RWPE1 (cell line): ENCODE data around the gene ITGB7.
A peak's percentile ranks its signal among the peaks of the same experiment; 100 is the strongest.

ENCODE experiments used
- CTCF ChIA-PET: fragments of 350-600 bp; sonication (Branson Sonifier 250); formaldehyde crosslinking; extraction: SDS; loops from one replicate; lab custom pipeline; 2021; lab: Yijun Ruan, JAX
- POLR2A ChIA-PET: fragments of 400-600 bp; formaldehyde crosslinking; extraction: SDS; loops from one replicate; lab custom pipeline; 2020; ENCODE audit warnings: antibody characterized with exemption; ENCODE audit not compliant: low non-redundant PET; lab: Yijun Ruan, JAX
- DNase-seq: peaks from one replicate; pipeline ENCODE4 v3.0.0; 2012; ENCODE audit warnings: low spot score
- H3K27ac ChIP-seq: fragments of 450-650 bp; 2 replicates; pipeline ENCODE4 v1.5.1; 2017
- TF ChIP-seq, protein P1 (sequence below): fragments of 450-650 bp; conservative IDR thresholded peaks from 2 replicates; pipeline ENCODE4 v1.5.1; 2017; ENCODE audit warnings: low read depth, mild to moderate bottlenecking

Gene ITGB7

DNA sequence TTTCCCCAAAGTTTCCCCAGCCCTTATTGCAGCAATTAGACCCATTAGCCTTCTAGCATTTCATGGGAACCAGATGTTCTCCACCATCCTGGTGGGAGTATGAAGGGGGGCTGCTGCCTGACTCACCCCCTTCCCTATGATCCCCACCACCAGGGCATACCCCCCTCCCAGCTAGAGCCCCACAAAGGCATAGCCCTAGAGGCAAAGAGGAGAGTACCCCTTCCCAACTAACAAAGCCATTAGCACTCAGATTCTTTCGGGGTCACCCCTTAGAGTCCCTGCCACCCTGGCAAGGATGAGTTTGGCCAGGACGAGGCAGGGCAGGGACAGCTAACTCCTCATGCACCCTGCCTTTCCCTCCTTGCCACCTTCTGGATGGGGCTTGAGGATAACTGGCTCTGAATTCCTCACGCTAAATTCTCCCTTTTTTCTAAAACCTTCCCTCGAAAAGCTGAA is 15.8 kb upstream of the ITGB7 start:
- peak overlapping the region; percentile 99 for H3K27ac ChIP-seq
- no peak for DNase-seq
- POLR2A ChIA-PET: interaction anchor here (0.7 kb wide), 1 partner anchor 17 kb away, joined by 4 read pairs; no protein-coding TSS in a partner anchor

DNA sequence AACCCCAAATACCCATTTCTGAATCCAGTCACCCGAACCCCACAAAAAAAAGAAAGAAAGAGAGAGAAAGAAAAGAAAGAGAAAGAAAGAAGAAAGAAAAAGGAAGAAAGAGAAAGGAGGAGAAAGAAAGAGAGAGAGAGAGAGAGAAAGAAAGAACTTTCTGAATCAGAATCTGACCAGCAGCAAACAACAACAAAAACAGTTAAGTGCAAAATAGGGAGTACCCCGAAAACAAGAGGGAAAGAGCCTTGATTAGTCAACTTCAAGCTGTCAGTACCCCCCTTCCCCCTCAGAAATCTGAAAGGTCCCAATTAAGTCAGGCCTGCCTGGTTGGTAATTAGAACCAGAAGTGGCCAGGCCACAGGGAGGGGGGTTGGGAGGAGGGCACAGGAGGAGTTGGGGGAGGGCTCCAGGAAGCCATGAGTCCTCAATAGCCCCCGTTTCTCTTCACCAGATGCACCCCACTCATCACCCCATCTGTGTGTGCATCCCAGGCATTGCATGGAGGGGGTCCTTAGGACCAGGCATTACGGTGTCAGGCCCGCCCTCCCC is 15.2 kb upstream of the ITGB7 start:
- DNase-seq: no peak
- TF ChIP-seq, protein P1, sequence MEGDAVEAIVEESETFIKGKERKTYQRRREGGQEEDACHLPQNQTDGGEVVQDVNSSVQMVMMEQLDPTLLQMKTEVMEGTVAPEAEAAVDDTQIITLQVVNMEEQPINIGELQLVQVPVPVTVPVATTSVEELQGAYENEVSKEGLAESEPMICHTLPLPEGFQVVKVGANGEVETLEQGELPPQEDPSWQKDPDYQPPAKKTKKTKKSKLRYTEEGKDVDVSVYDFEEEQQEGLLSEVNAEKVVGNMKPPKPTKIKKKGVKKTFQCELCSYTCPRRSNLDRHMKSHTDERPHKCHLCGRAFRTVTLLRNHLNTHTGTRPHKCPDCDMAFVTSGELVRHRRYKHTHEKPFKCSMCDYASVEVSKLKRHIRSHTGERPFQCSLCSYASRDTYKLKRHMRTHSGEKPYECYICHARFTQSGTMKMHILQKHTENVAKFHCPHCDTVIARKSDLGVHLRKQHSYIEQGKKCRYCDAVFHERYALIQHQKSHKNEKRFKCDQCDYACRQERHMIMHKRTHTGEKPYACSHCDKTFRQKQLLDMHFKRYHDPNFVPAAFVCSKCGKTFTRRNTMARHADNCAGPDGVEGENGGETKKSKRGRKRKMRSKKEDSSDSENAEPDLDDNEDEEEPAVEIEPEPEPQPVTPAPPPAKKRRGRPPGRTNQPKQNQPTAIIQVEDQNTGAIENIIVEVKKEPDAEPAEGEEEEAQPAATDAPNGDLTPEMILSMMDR: no peak
- H3K27ac ChIP-seq: peak overlapping the region; percentile 99
- ChIA-PET POLR2A (interaction anchor here (0.7 kb wide), 1 partner anchor 17 kb away, joined by 4 read pairs; no protein-coding TSS in a partner anchor), CTCF (interaction anchor here (0.6 to 0.9 kb wide), 2 partner anchors 22 to 29 kb away, joined by 4 to 6 read pairs; no protein-coding TSS in a partner anchor)

More for the DNA sequence above, 15.8 kb upstream of the ITGB7 start:
- TF ChIP-seq, protein P1: no peak
- CTCF ChIA-PET: interaction anchor here (0.6 to 0.9 kb wide), 4 partner anchors 29 to 169 kb away, joined by 3 to 6 read pairs (median 4); no protein-coding TSS in a partner anchor

DNA sequence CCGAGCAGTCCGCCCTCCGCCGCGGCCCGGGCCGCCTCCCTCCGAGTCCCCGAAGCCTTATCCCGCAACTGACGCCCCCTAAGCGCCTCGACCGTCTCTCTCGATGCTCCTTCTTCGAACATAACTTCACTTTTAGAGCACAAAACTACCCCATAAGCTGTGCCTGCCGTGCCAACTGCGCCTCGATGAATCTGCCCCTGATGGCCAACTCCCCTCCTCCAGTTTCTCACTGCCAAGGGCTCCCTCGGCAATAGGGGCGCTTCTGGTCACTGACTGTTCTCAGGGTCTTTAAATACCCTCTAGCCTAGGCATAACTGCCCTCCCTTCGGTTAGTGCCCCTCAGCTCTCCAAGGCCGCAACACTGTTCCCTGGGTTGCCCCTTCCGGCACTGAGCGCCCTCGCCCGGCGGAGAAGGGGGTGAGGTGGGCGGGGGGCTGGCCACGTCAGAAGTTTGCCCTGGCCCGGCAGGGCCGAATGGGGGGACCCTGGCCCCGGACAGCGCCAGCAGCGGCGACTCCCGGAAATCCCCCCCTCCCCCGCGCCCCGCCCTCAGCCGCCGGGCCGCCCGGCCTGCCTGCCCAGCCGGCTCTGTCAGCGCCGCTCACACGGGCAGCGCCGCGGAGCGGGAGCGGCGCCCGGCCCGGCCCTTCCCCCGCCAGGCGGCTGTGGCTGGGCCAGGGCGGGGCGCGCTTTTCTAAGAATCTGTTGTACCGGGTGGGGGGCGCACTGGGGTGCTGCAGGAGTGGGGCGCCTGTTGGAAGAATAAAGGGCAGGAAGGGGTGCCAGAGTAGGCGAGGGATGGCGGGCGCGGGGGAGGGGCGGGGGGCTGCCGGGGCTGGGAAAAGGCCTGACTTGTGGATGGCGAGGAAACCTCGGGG is 14.4 kb upstream of the ITGB7 start:
- ChIA-PET POLR2A (no interaction called here), CTCF (interaction anchor here (0.5 to 0.7 kb wide), 4 partner anchors 21 to 62 kb away, joined by 3 to 4 read pairs (median 4); partner anchors contain the start of gene ESPL1)
- H3K27ac ChIP-seq: peak overlapping the region; percentile 99
- TF ChIP-seq, protein P1: peak; percentile 27; the same call in 1 of the 2 replicates
- peak; percentile 66 for DNase-seq

- TF ChIP-seq, protein P1: no peak
- ChIA-PET CTCF (interaction anchor here (0.5 to 1.2 kb wide), 8 partner anchors 12 to 67 kb away, joined by 3 to 4 read pairs (median 3); partner anchors contain the start of gene ESPL1), POLR2A (no interaction called here)
- peak; percentile 97 for DNase-seq
- peak overlapping the region; percentile 99 for H3K27ac ChIP-seq
These were observed 13.7 kb upstream of the ITGB7 start for GRCh38 chr12:53220694-53221202.

GRCh38 chr12:53219956-53220693 is 13.1 kb upstream of the ITGB7 start:
- ChIA-PET POLR2A (no interaction called here), CTCF (interaction anchor here (0.5 to 1.9 kb wide), 7 partner anchors 13 to 162 kb away, joined by 3 to 6 read pairs (median 3); a partner anchor contains a TSS)
- H3K27ac ChIP-seq: peak overlapping the region; percentile 99
- peak; percentile 68 for DNase-seq
- TF ChIP-seq, protein P1: no peak
